Liver (tissue), 9 donors: ENCODE results near the gene LHPP. TPM values are rescaled to one million over a fixed set of nuclear protein-coding genes. Genes with fewer than 3 reads are reported as not detected.

Source experiments
- DNase-seq: peaks from one replicate; pipeline ENCODE4 v3.0.0-alpha.2; 2017; ENCODE audit warnings: low spot score
- H3K27ac ChIP-seq, 2 donors: one replicate each; pipeline ENCODE4 v1.7.0; 2013; ENCODE audit warnings: inconsistent platforms in 2 of 2, low read length in 2 of 2, control low read depth in 1 of 2, low read depth in 1 of 2, mild to moderate bottlenecking in 1 of 2
- H3K27me3 ChIP-seq, 4 donors: one replicate each; pipeline versions ENCODE4 v1.6.1 to v1.7.0; 2013; ENCODE audit warnings: low read length in 3 of 4, inconsistent platforms in 1 of 4, mild to moderate bottlenecking in 1 of 4, moderate library complexity in 1 of 4; ENCODE audit not compliant: control insufficient read depth in 4 of 4, insufficient read depth in 4 of 4
- H3K36me3 ChIP-seq, 4 donors: one replicate each; pipeline versions ENCODE4 v1.6.1 to v1.7.0; 2013; ENCODE audit warnings: low read length in 3 of 4, mild to moderate bottlenecking in 3 of 4, low read depth in 1 of 4, moderate library complexity in 1 of 4; ENCODE audit not compliant: control insufficient read depth in 4 of 4, insufficient read depth in 3 of 4
- H3K4me1 ChIP-seq, 4 donors: one replicate each; pipeline versions ENCODE4 v1.6.1 to v1.7.0; 2013; ENCODE audit warnings: low read length in 3 of 4, mild to moderate bottlenecking in 3 of 4, moderate library complexity in 1 of 4; ENCODE audit not compliant: control insufficient read depth in 4 of 4, insufficient read depth in 4 of 4
- H3K4me3 ChIP-seq, 3 donors: one replicate each; pipeline versions ENCODE4 v1.6.1 to v1.7.0; 2013; ENCODE audit warnings: low read length in 3 of 3, control low read depth in 1 of 3, low read depth in 1 of 3, mild to moderate bottlenecking in 1 of 3
- H3K9ac ChIP-seq, 2 donors: one replicate each; pipeline ENCODE4 v1.7.0; 2013; ENCODE audit warnings: low read length in 2 of 2, mild to moderate bottlenecking in 2 of 2, moderate library complexity in 2 of 2, control low read depth in 1 of 2, low read depth in 1 of 2
- H3K9me3 ChIP-seq, 4 donors: one replicate each; pipeline versions ENCODE4 v1.6.1 to v1.7.0; 2013; ENCODE audit warnings: low read length in 3 of 4; ENCODE audit not compliant: control insufficient read depth in 4 of 4
- ATF3 ChIP-seq: IDR thresholded peaks from 2 replicates; pipeline ENCODE4 v1.6.1; 2016; ENCODE audit warnings: antibody characterized with exemption
- EGR1 ChIP-seq, 2 donors: IDR thresholded peaks; 2 replicates each; pipeline ENCODE4 v1.6.1; 2016 to 2018; ENCODE audit warnings: antibody characterized with exemption in 2 of 2, low read depth in 2 of 2
- FOXA2 ChIP-seq: IDR thresholded peaks from 2 replicates; pipeline ENCODE4 v1.6.1; 2016; ENCODE audit warnings: antibody characterized with exemption
- GABPA ChIP-seq, 2 donors: IDR thresholded peaks in 1 of 2; conservative IDR thresholded peaks in 1 of 2; 2 replicates each; pipeline ENCODE4 v1.6.1; 2016; ENCODE audit warnings: antibody characterized with exemption in 2 of 2, mild to moderate bottlenecking in 1 of 2, moderate library complexity in 1 of 2
- HNF4A ChIP-seq, 2 donors: conservative IDR thresholded peaks; 2 replicates each; pipeline ENCODE4 v1.6.1; 2016; ENCODE audit warnings: antibody characterized with exemption in 2 of 2, mild to moderate bottlenecking in 2 of 2
- JUND ChIP-seq, 2 donors: IDR thresholded peaks; 2 replicates each; pipeline ENCODE4 v1.6.1; 2016; ENCODE audit warnings: antibody characterized with exemption in 2 of 2
- SP1 ChIP-seq: IDR thresholded peaks from 2 replicates; pipeline ENCODE4 v1.6.1; 2018; ENCODE audit warnings: antibody characterized with exemption, mild to moderate bottlenecking
- TAF1 ChIP-seq: conservative IDR thresholded peaks from 2 replicates; pipeline ENCODE4 v1.6.1; 2016; ENCODE audit warnings: antibody characterized with exemption, mild to moderate bottlenecking
- whole genome bisulfite sequencing: extraction: QIAGEN DNeasy Blood & Tissue Kit; methylation state at CpG from one replicate; pipeline ENCODE4 v1.1.7; 2013; 5-methylcytosine and 5-hydroxymethylcytosine counted together
- polyA plus RNA-seq, 2 donors: library from polyadenylated mRNA; stranded (reverse) in 1 of 2; unstranded in 1 of 2; fragments of 200-250 nt in 1 of 2; fragments of >200 nt in 1 of 2; fragmentation: Nextera tagmentation in 1 of 2; extraction: Ambion mirVana in 1 of 2; gene quantifications; one replicate each; pipeline versions ENCODE4 v1.2.1 to v1.2.3, GENCODE V29; 2013 to 2015
- total RNA-seq, 2 donors: library from RNA; depleted of rRNA; stranded (reverse); fragments of >200 nt; gene quantifications; one replicate each; pipeline ENCODE4 v1.2.3, GENCODE V29; 2014
- TF ChIP-seq, protein P1 (sequence below): fragments of 150-350 bp; IDR thresholded peaks from 2 replicates; pipeline ENCODE4 v1.5.1; 2017; ENCODE audit warnings: improper control_type of control experiment, low read depth, low read length; ENCODE audit not compliant: missing input control
- TF ChIP-seq, protein P2 (sequence below): IDR thresholded peaks from 2 replicates; pipeline ENCODE4 v1.6.1; 2016; ENCODE audit warnings: antibody characterized with exemption, mild to moderate bottlenecking
- donor health status: healthy.
- donor health status: healthy.
- donor health status: healthy.
- donor health status: healthy.
- donor health status: healthy.

Gene LHPP
- total and polyA plus RNA-seq, 4 donors = 15.9 to 39.9 (median 26.2) TPM

GRCh38 chr10:124465003-124465776 lies 3.6 kb downstream of the LHPP start:
- no peaks in the 10 kb centered on the region for H3K27me3 ChIP-seq
- H3K27ac ChIP-seq = no peak overlapping the region
- 79% methylated on average over 17 of the region's 17 CpGs for WGBS
- H3K4me1 ChIP-seq = peaks cover 25 to 70% (median 58%) of the 10 kb centered on the region in 4 donors
- H3K9me3 ChIP-seq = no peaks in the 10 kb centered on the region
- H3K9ac ChIP-seq = no peak overlapping the region
- H3K4me3 ChIP-seq = no peak overlapping the region
- DNase-seq = no peak
- no peaks in the 10 kb centered on the region for H3K36me3 ChIP-seq
- TF ChIP-seq ATF3 = no peak
- TF ChIP-seq EGR1 (IDR thresholded peaks at IDR 0.05; ENCODE audit: low read depth in 2 of 2) = no peak
- TF ChIP-seq SP1 = no peak

GRCh38 chr10:124465777-124466488 lies 4.3 kb downstream of the LHPP start:
- TF ChIP-seq, protein P1, sequence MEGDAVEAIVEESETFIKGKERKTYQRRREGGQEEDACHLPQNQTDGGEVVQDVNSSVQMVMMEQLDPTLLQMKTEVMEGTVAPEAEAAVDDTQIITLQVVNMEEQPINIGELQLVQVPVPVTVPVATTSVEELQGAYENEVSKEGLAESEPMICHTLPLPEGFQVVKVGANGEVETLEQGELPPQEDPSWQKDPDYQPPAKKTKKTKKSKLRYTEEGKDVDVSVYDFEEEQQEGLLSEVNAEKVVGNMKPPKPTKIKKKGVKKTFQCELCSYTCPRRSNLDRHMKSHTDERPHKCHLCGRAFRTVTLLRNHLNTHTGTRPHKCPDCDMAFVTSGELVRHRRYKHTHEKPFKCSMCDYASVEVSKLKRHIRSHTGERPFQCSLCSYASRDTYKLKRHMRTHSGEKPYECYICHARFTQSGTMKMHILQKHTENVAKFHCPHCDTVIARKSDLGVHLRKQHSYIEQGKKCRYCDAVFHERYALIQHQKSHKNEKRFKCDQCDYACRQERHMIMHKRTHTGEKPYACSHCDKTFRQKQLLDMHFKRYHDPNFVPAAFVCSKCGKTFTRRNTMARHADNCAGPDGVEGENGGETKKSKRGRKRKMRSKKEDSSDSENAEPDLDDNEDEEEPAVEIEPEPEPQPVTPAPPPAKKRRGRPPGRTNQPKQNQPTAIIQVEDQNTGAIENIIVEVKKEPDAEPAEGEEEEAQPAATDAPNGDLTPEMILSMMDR = no peak
- TF ChIP-seq, protein P2, sequence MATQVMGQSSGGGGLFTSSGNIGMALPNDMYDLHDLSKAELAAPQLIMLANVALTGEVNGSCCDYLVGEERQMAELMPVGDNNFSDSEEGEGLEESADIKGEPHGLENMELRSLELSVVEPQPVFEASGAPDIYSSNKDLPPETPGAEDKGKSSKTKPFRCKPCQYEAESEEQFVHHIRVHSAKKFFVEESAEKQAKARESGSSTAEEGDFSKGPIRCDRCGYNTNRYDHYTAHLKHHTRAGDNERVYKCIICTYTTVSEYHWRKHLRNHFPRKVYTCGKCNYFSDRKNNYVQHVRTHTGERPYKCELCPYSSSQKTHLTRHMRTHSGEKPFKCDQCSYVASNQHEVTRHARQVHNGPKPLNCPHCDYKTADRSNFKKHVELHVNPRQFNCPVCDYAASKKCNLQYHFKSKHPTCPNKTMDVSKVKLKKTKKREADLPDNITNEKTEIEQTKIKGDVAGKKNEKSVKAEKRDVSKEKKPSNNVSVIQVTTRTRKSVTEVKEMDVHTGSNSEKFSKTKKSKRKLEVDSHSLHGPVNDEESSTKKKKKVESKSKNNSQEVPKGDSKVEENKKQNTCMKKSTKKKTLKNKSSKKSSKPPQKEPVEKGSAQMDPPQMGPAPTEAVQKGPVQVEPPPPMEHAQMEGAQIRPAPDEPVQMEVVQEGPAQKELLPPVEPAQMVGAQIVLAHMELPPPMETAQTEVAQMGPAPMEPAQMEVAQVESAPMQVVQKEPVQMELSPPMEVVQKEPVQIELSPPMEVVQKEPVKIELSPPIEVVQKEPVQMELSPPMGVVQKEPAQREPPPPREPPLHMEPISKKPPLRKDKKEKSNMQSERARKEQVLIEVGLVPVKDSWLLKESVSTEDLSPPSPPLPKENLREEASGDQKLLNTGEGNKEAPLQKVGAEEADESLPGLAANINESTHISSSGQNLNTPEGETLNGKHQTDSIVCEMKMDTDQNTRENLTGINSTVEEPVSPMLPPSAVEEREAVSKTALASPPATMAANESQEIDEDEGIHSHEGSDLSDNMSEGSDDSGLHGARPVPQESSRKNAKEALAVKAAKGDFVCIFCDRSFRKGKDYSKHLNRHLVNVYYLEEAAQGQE = no peak
- TF ChIP-seq TAF1 (no peak), JUND (IDR thresholded peaks at IDR 0.05) (no peak), FOXA2 (no peak), HNF4A (conservative IDR thresholded peaks at IDR 0.05) (peak in 1 of 2 donors; percentile 13)
- Histone ChIP-seq H3K27ac (no peak overlapping the region), H3K9ac (no peak overlapping the region), H3K4me1 (peaks cover 28 to 76% (median 65%) of the 10 kb centered on the region in 4 donors), H3K4me3 (no peak overlapping the region), H3K36me3 (no peaks in the 10 kb centered on the region), H3K27me3 (no peaks in the 10 kb centered on the region), H3K9me3 (no peaks in the 10 kb centered on the region)
- 73% methylated on average over 9 of the region's 9 CpGs for WGBS
- DNase-seq = no peak

- no peaks in the 10 kb centered on the region for H3K36me3 ChIP-seq
These were observed 5.5 kb downstream of the LHPP start for GRCh38 chr10:124467165-124467564.

More at GRCh38 chr10:124467165-124467564, 5.5 kb downstream of the LHPP start:
- Histone ChIP-seq H3K9ac (no peak overlapping the region), H3K9me3 (no peaks in the 10 kb centered on the region), H3K27ac (peak overlapping the region; percentile 56 to 74), H3K4me1 (peaks cover 29 to 77% (median 66%) of the 10 kb centered on the region in 4 donors), H3K4me3 (no peak overlapping the region), H3K27me3 (no peaks in the 10 kb centered on the region)
- DNase-seq = no peak
- 79% methylated on average over 4 of the region's 4 CpGs for WGBS
- TF ChIP-seq ATF3 (no peak), EGR1 (IDR thresholded peaks at IDR 0.05; ENCODE audit: low read depth in 2 of 2) (no peak), GABPA (IDR thresholded peaks at IDR 0.05 in 1 of 2, conservative IDR thresholded peaks at IDR 0.05 in 1 of 2) (no peak)
